HCT116 (cell line): ENCODE data around the gene GPR63. TPM values are rescaled to one million over a fixed set of nuclear protein-coding genes. Genes with fewer than 3 reads are reported as not detected.

Experiments used
- ATAC-seq: fragments of 200-7000 bp; cut with Tn5 transposase; 2 replicates; pipeline ENCODE4 v1.9.1; 2020; ENCODE audit warnings: mild to moderate bottlenecking, moderate library complexity
- BruUV-seq: library from RNA; stranded (reverse); fragments of 400-500 nt; replicated peaks from 2 replicates; lab custom pipeline; 2021; lab: Mats Ljungman, UMichigan
- CTCF ChIA-PET: fragments of 300-600 bp; sonication (Branson Sonifier 250); formaldehyde crosslinking; loops from one replicate; lab custom pipeline; 2021; ENCODE audit warnings: antibody characterized with exemption; lab: Charles Lee
- POLR2A ChIA-PET: fragments of 300-600, 350-600 bp; sonication (Branson Sonifier 250); formaldehyde crosslinking; loops from one replicate; lab custom pipeline; 2021; ENCODE audit warnings: antibody characterized with exemption; lab: Charles Lee
- RAD21 ChIA-PET, 2 experiments: fragments of 300-600 bp; sonication (Branson Sonifier 250); formaldehyde crosslinking; loops; one replicate each; lab custom pipeline; 2023; ENCODE audit warnings: low total read pairs in 2 of 2; ENCODE audit not compliant: uncharacterized antibody in 2 of 2, unreplicated experiment in 2 of 2, low non-redundant PET in 1 of 2; lab: Charles Lee
- DNase-seq: peaks from one replicate; pipeline ENCODE4 v3.0.0-alpha.2; 2010; ENCODE audit warnings: low read depth, low spot score
- H2AFZ ChIP-seq: fragments of 200-600 bp; shearing (Covaris generic), sonication (generic); 2 replicates; pipeline ENCODE4 v1.6.1; 2017; ENCODE audit warnings: low read depth, mixed run types, mixed read lengths, antibody characterized with exemption, low read length; ENCODE audit not compliant: poor library complexity, severe bottlenecking
- H3K27ac ChIP-seq: 2 replicates; pipeline ENCODE4 v1.5.1; 2012; ENCODE audit warnings: low read depth, low read length
- H3K27me3 ChIP-seq: fragments of 200-600 bp; sonication (generic); 2 replicates; pipeline ENCODE4 v1.6.1; 2016; ENCODE audit warnings: mixed run types, low read length, mixed read lengths; ENCODE audit not compliant: insufficient read depth
- H3K36me3 ChIP-seq, 2 experiments: fragments of 200-500 bp in 1 of 2; fragments of 200-600 bp in 1 of 2; sonication (Bioruptor generic) in 1 of 2; sonication (generic) in 1 of 2; 2 replicates each; pipeline versions ENCODE4 v1.5.1 to v1.6.1; 2014 to 2016; ENCODE audit warnings: low read length in 2 of 2, inconsistent platforms in 1 of 2, mixed read lengths in 1 of 2, mixed run types in 1 of 2; ENCODE audit not compliant: insufficient read depth in 2 of 2, control insufficient read depth in 1 of 2
- H3K4me1 ChIP-seq, 2 experiments: fragments of 200-600 bp in 1 of 2; sonication (generic) in 1 of 2; 2 replicates each; pipeline versions ENCODE4 v1.5.1 to v1.6.1; 2012 to 2017; ENCODE audit warnings: low read length in 2 of 2, inconsistent platforms in 1 of 2, mild to moderate bottlenecking in 1 of 2, mixed read lengths in 1 of 2, mixed run types in 1 of 2, moderate library complexity in 1 of 2; ENCODE audit not compliant: insufficient read depth in 2 of 2, control insufficient read depth in 1 of 2
- H3K4me2 ChIP-seq: fragments of 200-600 bp; sonication (generic); 2 replicates; pipeline ENCODE4 v1.6.1; 2017; ENCODE audit warnings: mixed run types, low read length, mixed read lengths
- H3K4me3 ChIP-seq, 2 experiments: fragments of 200-600 bp in 1 of 2; sonication (generic) in 1 of 2; replicated peaks in 1 of 2; 2 replicates each; pipeline ENCODE4 v1.5.1; 2011 to 2016; ENCODE audit warnings: low read length in 2 of 2, control low read depth in 1 of 2, low read depth in 1 of 2, mild to moderate bottlenecking in 1 of 2, mixed read lengths in 1 of 2, mixed run types in 1 of 2
- H3K79me2 ChIP-seq: fragments of 200-600 bp; sonication (generic); 2 replicates; pipeline ENCODE4 v1.6.1; 2017; ENCODE audit warnings: mild to moderate bottlenecking, mixed run types, low read length, moderate library complexity, mixed read lengths; ENCODE audit not compliant: insufficient read depth
- H3K9ac ChIP-seq: fragments of 200-600 bp; sonication (generic); 2 replicates; pipeline ENCODE4 v1.6.1; 2016; ENCODE audit warnings: low read length, mixed read lengths
- H3K9me2 ChIP-seq: fragments of 200-600 bp; sonication (generic), shearing (Covaris generic); 2 replicates; pipeline ENCODE4 v1.6.1; 2017; ENCODE audit warnings: mixed run types, mild to moderate bottlenecking, moderate library complexity; ENCODE audit not compliant: insufficient read depth
- H3K9me3 ChIP-seq, 2 experiments: fragments of 200-500 bp in 1 of 2; fragments of 200-600 bp in 1 of 2; sonication (Bioruptor generic) in 1 of 2; sonication (generic) in 1 of 2; 2 replicates each; pipeline ENCODE4 v1.6.1; 2014 to 2017; ENCODE audit warnings: low read length in 2 of 2, mixed read lengths in 2 of 2, inconsistent platforms in 1 of 2, low read depth in 1 of 2, mild to moderate bottlenecking in 1 of 2, mixed run types in 1 of 2, moderate library complexity in 1 of 2; ENCODE audit not compliant: control insufficient read depth in 1 of 2, insufficient read depth in 1 of 2
- H4K20me1 ChIP-seq: fragments of 200-600 bp; sonication (generic), shearing (Covaris generic); 2 replicates; pipeline ENCODE4 v1.6.1; 2017; ENCODE audit warnings: mixed run types, mild to moderate bottlenecking, moderate library complexity; ENCODE audit not compliant: insufficient read depth
- CBX3 ChIP-seq: IDR thresholded peaks from 2 replicates; pipeline ENCODE4 v1.6.1; 2012; ENCODE audit warnings: low read depth
- CEBPB ChIP-seq: IDR thresholded peaks from 2 replicates; pipeline ENCODE4 v1.6.1; 2012; ENCODE audit warnings: low read depth
- CTCF ChIP-seq, 3 experiments: fragments of 200-600 bp in 1 of 3; sonication (generic) in 1 of 3; IDR thresholded peaks in 2 of 3; conservative IDR thresholded peaks in 1 of 3; 2 replicates each; pipeline ENCODE4 v1.5.1; 2012 to 2017; ENCODE audit warnings: low read depth in 2 of 3, low read length in 2 of 3, antibody characterized with exemption in 1 of 3, borderline replicate concordance in 1 of 3, control low read depth in 1 of 3, mild to moderate bottlenecking in 1 of 3, mixed read lengths in 1 of 3, mixed run types in 1 of 3, moderate library complexity in 1 of 3; ENCODE audit not compliant: insufficient read depth in 1 of 3
- EGR1 ChIP-seq: IDR thresholded peaks from 2 replicates; pipeline ENCODE4 v1.6.1; 2012; ENCODE audit warnings: low read depth
- ELF1 ChIP-seq: IDR thresholded peaks from 2 replicates; pipeline ENCODE4 v1.6.1; 2012; ENCODE audit warnings: low read depth, borderline replicate concordance
- EZH2 ChIP-seq: fragments of 200-600 bp; sonication (generic); IDR thresholded peaks from 2 replicates; pipeline ENCODE4 v1.6.1; 2017; ENCODE audit warnings: antibody characterized with exemption, mixed run types
- EZH2phosphoT487 ChIP-seq: fragments of 200-600 bp; IDR thresholded peaks from 2 replicates; pipeline ENCODE4 v1.6.1; 2018; ENCODE audit warnings: antibody characterized with exemption, borderline replicate concordance
- JUND ChIP-seq: IDR thresholded peaks from 2 replicates; pipeline ENCODE4 v1.6.1; 2012
- MAX ChIP-seq: IDR thresholded peaks from 2 replicates; pipeline ENCODE4 v1.6.1; 2012
- POLR2A ChIP-seq: IDR thresholded peaks from 2 replicates; pipeline ENCODE4 v1.7.0; 2011; ENCODE audit warnings: borderline replicate concordance; ENCODE audit not compliant: insufficient read depth, insufficient read length; ENCODE audit errors: extremely low read depth
- POLR2AphosphoS5 ChIP-seq: IDR thresholded peaks from 2 replicates; pipeline ENCODE4 v1.6.1; 2011; ENCODE audit warnings: mild to moderate bottlenecking, low read depth, low read length, moderate library complexity
- SP1 ChIP-seq: IDR thresholded peaks from 2 replicates; pipeline ENCODE4 v1.6.1; 2012; ENCODE audit warnings: low read depth
- SRF ChIP-seq: IDR thresholded peaks from 2 replicates; pipeline ENCODE4 v1.6.1; 2012; ENCODE audit warnings: low read depth
- YY1 ChIP-seq: IDR thresholded peaks from 2 replicates; pipeline ENCODE4 v1.6.1; 2011; ENCODE audit warnings: low read length, low read depth, moderate library complexity, mild to moderate bottlenecking; ENCODE audit not compliant: insufficient replicate concordance; ENCODE audit errors: extremely low read depth
- ZBTB33 ChIP-seq: IDR thresholded peaks from 2 replicates; pipeline ENCODE4 v1.6.1; 2011; ENCODE audit warnings: mild to moderate bottlenecking, low read length, moderate library complexity; ENCODE audit not compliant: insufficient replicate concordance; ENCODE audit errors: extremely low read depth
- ZFX ChIP-seq: fragments of 450-650 bp; IDR thresholded peaks from 2 replicates; pipeline ENCODE4 v1.6.1; 2017
- intact Hi-C: fragments of 100-400 bp; cut with micrococcal nuclease; formaldehyde crosslinking; loops from 2 replicates; pipeline ENCODE4 v1.10.0; 2022
- total RNA-seq: library from RNA; stranded (reverse); gene quantifications from one replicate; pipeline ENCODE4 v1.2.1, GENCODE V29; 2021; ENCODE audit not compliant: unreplicated experiment
- TF ChIP-seq, protein P1 (sequence below): IDR thresholded peaks from 2 replicates; pipeline ENCODE4 v1.6.1; 2012
- TF ChIP-seq, protein P2 (sequence below): IDR thresholded peaks from 2 replicates; pipeline ENCODE4 v1.6.1; 2012; ENCODE audit warnings: low read depth

GPR63 gene
- total RNA-seq, 1 experiment from 2014 or later: 3.5 TPM

DNA sequence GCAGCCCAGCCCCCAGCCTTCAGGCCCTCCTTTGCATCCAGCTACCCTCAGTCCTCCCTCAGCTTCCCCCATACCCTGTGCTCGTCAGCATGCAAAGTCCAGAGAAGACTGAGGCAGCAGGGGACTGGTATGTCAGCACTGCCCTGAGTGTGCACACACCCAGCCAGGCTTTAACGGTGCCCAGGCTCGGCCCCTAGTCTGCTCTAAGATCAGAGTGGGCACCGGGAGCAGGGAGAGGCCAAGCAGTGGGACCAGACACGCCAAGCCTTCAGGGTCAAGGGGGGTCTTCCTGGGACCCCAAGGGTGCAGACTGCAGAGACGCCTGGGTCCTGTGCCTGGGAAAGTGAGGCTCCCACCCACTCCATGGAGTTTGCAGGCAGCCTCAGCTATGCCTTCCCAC lies 74.7 kb downstream of the GPR63 start:
- ChIA-PET CTCF (no interaction called here), POLR2A (no interaction called here), RAD21 (no interaction called here)
- Histone ChIP-seq H3K9me2 (no peaks in the 10 kb centered on the region), H3K79me2 (no peaks in the 10 kb centered on the region), H2AFZ (no peak overlapping the region), H3K4me3 (no peak overlapping the region), H3K36me3 (no peaks in the 10 kb centered on the region), H3K9me3 (no peaks in the 10 kb centered on the region), H4K20me1 (no peaks in the 10 kb centered on the region), H3K4me1 (no peaks in the 10 kb centered on the region), H3K27me3 (no peaks in the 10 kb centered on the region), H3K4me2 (no peak overlapping the region), H3K9ac (no peak overlapping the region), H3K27ac (no peak overlapping the region)
- BruUV-seq: no TSS peak
- no peak for DNase-seq
- ATAC-seq: no peak
- intact Hi-C loops: no loop called here
- TF ChIP-seq POLR2AphosphoS5 (no peak), EGR1 (no peak), YY1 (no peak), ZFX (no peak), CBX3 (no peak), EZH2 (no peak), SP1 (no peak), ZBTB33 (no peak), JUND (no peak), ELF1 (no peak), POLR2A (no peak), SRF (no peak), EZH2phosphoT487 (no peak), CTCF (IDR thresholded peaks at IDR 0.05 in 2 of 3, conservative IDR thresholded peaks at IDR 0.05 in 1 of 3; ENCODE audit: borderline replicate concordance in 1 of 3, insufficient read depth in 1 of 3, low read depth in 2 of 3, low read length in 2 of 3) (no peak), CEBPB (no peak), MAX (no peak)
- TF ChIP-seq, protein P1, sequence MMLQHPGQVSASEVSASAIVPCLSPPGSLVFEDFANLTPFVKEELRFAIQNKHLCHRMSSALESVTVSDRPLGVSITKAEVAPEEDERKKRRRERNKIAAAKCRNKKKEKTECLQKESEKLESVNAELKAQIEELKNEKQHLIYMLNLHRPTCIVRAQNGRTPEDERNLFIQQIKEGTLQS: no peak
- TF ChIP-seq, protein P2, sequence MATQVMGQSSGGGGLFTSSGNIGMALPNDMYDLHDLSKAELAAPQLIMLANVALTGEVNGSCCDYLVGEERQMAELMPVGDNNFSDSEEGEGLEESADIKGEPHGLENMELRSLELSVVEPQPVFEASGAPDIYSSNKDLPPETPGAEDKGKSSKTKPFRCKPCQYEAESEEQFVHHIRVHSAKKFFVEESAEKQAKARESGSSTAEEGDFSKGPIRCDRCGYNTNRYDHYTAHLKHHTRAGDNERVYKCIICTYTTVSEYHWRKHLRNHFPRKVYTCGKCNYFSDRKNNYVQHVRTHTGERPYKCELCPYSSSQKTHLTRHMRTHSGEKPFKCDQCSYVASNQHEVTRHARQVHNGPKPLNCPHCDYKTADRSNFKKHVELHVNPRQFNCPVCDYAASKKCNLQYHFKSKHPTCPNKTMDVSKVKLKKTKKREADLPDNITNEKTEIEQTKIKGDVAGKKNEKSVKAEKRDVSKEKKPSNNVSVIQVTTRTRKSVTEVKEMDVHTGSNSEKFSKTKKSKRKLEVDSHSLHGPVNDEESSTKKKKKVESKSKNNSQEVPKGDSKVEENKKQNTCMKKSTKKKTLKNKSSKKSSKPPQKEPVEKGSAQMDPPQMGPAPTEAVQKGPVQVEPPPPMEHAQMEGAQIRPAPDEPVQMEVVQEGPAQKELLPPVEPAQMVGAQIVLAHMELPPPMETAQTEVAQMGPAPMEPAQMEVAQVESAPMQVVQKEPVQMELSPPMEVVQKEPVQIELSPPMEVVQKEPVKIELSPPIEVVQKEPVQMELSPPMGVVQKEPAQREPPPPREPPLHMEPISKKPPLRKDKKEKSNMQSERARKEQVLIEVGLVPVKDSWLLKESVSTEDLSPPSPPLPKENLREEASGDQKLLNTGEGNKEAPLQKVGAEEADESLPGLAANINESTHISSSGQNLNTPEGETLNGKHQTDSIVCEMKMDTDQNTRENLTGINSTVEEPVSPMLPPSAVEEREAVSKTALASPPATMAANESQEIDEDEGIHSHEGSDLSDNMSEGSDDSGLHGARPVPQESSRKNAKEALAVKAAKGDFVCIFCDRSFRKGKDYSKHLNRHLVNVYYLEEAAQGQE: no peak
